GM11168 (cell line): ENCODE results near the gene CENPT.

ENCODE experiments used
- in situ Hi-C: fragments of 300-500 bp; cut with MboI; formaldehyde crosslinking; loops from one replicate; pipeline ENCODE4 v1.12.0; 2022; ENCODE audit warnings: low sequenced_read_pairs; ENCODE audit not compliant: unreplicated experiment

Gene CENPT

DNA sequence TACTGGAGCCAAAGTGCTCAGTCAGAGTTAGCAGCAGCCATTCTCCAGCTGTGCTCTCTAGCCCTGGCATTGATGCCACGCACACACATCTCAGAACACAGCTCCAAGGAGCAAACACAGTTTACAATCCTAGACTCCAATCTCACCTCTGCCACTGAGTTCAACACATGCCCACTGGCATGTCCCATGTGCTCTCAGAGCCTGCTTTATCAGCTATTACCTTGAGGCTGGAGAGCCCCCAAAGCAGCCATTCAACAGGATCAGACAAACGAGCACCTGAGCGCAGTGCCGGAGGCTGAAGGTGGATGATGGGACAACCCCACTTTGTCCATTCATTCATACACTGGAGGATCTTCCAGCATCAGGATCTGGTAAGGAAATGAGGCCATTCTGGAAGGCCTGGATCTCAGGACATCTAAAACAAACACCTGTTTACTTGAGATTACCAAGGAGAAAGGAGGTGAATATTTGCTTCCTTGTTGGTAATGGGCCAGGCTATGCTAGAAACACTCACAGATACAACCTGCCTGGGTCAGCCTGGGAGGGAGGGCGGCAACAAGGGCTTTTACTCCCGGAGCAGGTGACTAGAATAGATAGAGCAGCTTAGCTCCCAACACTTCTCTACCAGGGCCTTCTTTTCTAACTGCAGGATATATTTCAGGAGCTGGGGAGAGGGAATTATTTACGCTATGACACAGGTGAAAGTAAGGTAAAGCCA, 66.5 kb downstream of the CENPT start:
- in situ Hi-C loops = no loop called here

DNA sequence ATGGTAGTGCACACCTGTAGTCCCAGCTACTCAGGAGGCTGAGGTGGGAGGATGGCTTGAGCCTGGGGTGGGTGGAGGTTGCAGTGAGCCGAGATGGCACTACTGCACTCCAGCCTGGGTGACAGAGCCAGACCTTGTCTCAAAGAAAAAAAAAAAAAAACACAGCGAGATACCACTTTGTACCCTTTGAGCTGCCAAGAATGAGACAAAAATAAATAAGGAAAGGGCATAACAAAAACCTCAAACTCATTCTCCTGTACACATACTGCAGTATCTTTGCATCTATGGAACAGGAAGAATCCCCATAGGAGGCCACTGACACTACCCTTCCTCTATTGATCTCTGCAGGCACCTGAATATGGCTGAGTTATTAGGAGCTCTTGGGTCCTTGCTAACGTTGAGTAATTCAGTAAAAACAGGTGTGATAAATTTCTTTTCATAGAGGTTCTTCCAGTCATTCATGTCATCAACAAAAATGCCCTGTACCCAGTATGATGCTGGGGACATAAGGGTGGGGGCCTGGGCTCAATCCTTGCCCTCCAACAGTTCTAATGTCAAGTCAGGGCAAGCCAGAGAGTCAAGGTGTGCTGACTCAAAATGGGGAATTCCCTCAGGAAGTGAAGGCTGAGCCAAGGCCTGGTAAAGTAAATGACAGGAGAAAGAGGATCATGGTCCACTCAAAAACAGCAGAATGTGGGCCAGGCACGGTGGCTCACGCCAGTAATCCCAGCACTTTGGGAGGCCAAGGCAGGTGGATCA, 68.1 kb downstream of the CENPT start:
- in situ Hi-C loops = no loop called here
